Body of pancreas (tissue), 4 donors: ENCODE measurements around the gene CAMSAP1.

ENCODE experiments used
- CTCF ChIP-seq, 7 experiments: fragments of 450-650 bp in 4 of 7; fragments of 200-600 bp in 3 of 7; sonication (generic) in 3 of 7; IDR thresholded peaks; one replicate each; pipeline ENCODE4 v1.5.1; 2016 to 2019; ENCODE audit warnings: antibody characterized with exemption in 7 of 7
- POLR2A ChIP-seq, 3 donors: fragments of 450-650 bp; IDR thresholded peaks; one replicate each; pipeline ENCODE4 v1.6.1; 2016; ENCODE audit warnings: antibody characterized with exemption in 3 of 3, mild to moderate bottlenecking in 2 of 3

DNA sequence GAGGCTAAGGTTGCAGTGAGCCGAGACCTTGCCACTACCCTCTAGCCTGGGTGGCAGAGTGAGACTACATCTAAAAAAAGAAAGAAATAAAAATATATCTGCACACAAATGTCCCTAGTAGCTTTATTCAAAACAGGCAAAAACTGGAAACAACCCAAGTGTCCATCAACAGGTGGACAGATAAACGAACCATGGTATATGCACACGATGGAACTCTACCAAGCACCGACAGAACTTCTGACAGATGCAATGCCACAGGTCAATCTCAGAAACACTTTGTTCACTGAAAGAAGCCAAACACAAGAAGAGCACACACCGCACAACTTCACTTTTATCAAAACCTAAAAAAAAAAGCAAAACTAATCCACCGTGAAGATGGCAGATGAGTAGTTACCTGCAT is 30.4 kb downstream of the CAMSAP1 start:
- no peak for TF ChIP-seq POLR2A (IDR thresholded peaks at IDR 0.05)
- no peak for TF ChIP-seq CTCF (IDR thresholded peaks at IDR 0.05)
